ENCODE results near the gene UBQLNL. TPM values are rescaled to one million over a fixed set of nuclear protein-coding genes. Genes with fewer than 3 reads are reported as not detected.

UBQLNL gene
- polyA plus RNA-seq, 1 of the 3 experiments (the other 2 are of a cell fraction), result 0.03 TPM

DNA sequence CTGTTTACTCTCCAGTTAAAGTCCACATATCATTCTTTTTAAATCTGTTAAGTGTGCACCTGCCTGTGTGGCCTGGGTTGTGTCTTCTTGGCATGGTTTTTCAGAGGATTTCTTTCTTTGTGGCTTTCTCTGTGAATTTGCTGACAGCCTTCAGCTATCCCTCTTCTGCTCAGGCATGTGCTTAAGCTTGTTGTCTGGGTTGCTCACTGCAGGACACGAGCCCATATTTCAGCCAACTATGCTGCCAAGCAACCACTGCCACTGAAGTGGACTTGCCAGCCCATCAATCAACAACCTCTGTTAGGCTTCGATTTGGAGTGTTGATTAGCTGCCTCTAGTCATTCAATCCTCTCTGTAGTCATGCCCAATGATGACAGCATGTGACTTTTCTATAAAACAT, 49.0 kb downstream of the UBQLNL start:
- CTCF ChIA-PET, result interaction anchor here (1.0 kb wide), 1 partner anchor 494 kb away, joined by 3 read pairs; no protein-coding TSS in a partner anchor
- H3K79me2 ChIP-seq (ENCODE audit: insufficient read depth), result no peaks in the 10 kb centered on the region
- no peaks in the 10 kb centered on the region for H4K20me1 ChIP-seq (ENCODE audit: insufficient read depth)
- H3K9me3 ChIP-seq, result no peaks in the 10 kb centered on the region
- DNase-seq, result no peak
- POLR2A ChIA-PET, result no interaction called here
- TF ChIP-seq, protein P1, sequence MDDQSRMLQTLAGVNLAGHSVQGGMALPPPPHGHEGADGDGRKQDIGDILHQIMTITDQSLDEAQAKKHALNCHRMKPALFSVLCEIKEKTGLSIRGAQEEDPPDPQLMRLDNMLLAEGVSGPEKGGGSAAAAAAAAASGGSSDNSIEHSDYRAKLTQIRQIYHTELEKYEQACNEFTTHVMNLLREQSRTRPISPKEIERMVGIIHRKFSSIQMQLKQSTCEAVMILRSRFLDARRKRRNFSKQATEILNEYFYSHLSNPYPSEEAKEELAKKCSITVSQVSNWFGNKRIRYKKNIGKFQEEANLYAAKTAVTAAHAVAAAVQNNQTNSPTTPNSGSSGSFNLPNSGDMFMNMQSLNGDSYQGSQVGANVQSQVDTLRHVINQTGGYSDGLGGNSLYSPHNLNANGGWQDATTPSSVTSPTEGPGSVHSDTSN (IDR thresholded peaks at IDR 0.05), result no peak
- TF ChIP-seq, protein P2, sequence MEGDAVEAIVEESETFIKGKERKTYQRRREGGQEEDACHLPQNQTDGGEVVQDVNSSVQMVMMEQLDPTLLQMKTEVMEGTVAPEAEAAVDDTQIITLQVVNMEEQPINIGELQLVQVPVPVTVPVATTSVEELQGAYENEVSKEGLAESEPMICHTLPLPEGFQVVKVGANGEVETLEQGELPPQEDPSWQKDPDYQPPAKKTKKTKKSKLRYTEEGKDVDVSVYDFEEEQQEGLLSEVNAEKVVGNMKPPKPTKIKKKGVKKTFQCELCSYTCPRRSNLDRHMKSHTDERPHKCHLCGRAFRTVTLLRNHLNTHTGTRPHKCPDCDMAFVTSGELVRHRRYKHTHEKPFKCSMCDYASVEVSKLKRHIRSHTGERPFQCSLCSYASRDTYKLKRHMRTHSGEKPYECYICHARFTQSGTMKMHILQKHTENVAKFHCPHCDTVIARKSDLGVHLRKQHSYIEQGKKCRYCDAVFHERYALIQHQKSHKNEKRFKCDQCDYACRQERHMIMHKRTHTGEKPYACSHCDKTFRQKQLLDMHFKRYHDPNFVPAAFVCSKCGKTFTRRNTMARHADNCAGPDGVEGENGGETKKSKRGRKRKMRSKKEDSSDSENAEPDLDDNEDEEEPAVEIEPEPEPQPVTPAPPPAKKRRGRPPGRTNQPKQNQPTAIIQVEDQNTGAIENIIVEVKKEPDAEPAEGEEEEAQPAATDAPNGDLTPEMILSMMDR (IDR thresholded peaks at IDR 0.05), result no peak
- TF ChIP-seq GATA2 (CRISPR knock-in tag; IDR thresholded peaks at IDR 0.05) (no peak), FOXJ3 (CRISPR knock-in tag; IDR thresholded peaks at IDR 0.05) (no peak), GABPA (IDR thresholded peaks at IDR 0.05; ENCODE audit: low read depth) (no peak), RFX5 (IDR thresholded peaks at IDR 0.05; ENCODE audit: low read length) (no peak), SIN3A (IDR thresholded peaks at IDR 0.05; ENCODE audit: borderline replicate concordance, low read depth, low read length) (no peak), MEF2A (IDR thresholded peaks at IDR 0.05; ENCODE audit: borderline replicate concordance, low read depth) (no peak), JUND (IDR thresholded peaks at IDR 0.05) (no peak), EZH2phosphoT487 (IDR thresholded peaks at IDR 0.05; ENCODE audit: borderline replicate concordance, low read depth) (no peak), FOXM1 (IDR thresholded peaks at IDR 0.05; ENCODE audit: low read depth) (no peak), RAD21 (IDR thresholded peaks at IDR 0.05; ENCODE audit: low read length) (no peak), NRF1 (IDR thresholded peaks at IDR 0.05; ENCODE audit: low read depth, low read length) (no peak), FOSL2 (IDR thresholded peaks at IDR 0.05; ENCODE audit: borderline replicate concordance, low read depth) (no peak), TEAD4 (IDR thresholded peaks at IDR 0.05; ENCODE audit: borderline replicate concordance, insufficient read depth) (no peak), RXRA (IDR thresholded peaks at IDR 0.05; ENCODE audit: borderline replicate concordance, low read depth) (no peak), NFIC (IDR thresholded peaks at IDR 0.05; ENCODE audit: borderline replicate concordance) (no peak)
- TF ChIP-seq, protein P3, sequence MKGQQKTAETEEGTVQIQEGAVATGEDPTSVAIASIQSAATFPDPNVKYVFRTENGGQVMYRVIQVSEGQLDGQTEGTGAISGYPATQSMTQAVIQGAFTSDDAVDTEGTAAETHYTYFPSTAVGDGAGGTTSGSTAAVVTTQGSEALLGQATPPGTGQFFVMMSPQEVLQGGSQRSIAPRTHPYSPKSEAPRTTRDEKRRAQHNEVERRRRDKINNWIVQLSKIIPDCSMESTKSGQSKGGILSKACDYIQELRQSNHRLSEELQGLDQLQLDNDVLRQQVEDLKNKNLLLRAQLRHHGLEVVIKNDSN (IDR thresholded peaks at IDR 0.05; ENCODE audit: borderline replicate concordance, low read depth), result no peak
- TF ChIP-seq, protein P4, sequence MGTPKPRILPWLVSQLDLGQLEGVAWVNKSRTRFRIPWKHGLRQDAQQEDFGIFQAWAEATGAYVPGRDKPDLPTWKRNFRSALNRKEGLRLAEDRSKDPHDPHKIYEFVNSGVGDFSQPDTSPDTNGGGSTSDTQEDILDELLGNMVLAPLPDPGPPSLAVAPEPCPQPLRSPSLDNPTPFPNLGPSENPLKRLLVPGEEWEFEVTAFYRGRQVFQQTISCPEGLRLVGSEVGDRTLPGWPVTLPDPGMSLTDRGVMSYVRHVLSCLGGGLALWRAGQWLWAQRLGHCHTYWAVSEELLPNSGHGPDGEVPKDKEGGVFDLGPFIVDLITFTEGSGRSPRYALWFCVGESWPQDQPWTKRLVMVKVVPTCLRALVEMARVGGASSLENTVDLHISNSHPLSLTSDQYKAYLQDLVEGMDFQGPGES (IDR thresholded peaks at IDR 0.05; ENCODE audit: low read depth, low read length), result no peak
- TF ChIP-seq, protein P5, sequence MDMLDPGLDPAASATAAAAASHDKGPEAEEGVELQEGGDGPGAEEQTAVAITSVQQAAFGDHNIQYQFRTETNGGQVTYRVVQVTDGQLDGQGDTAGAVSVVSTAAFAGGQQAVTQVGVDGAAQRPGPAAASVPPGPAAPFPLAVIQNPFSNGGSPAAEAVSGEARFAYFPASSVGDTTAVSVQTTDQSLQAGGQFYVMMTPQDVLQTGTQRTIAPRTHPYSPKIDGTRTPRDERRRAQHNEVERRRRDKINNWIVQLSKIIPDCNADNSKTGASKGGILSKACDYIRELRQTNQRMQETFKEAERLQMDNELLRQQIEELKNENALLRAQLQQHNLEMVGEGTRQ (IDR thresholded peaks at IDR 0.05; ENCODE audit: borderline replicate concordance, low read depth, low read length), result no peak
- H3K4me1 ChIP-seq (ENCODE audit: control insufficient read depth in 1 of 2, insufficient read depth in 2 of 2, low read depth in 1 of 2, low read length in 1 of 2), result no peaks in the 10 kb centered on the region
- H3K4me2 ChIP-seq, result no peak overlapping the region
- H3K36me3 ChIP-seq (replicated peaks in 1 of 2; ENCODE audit: control insufficient read depth in 1 of 2, insufficient read depth in 2 of 2, low read length in 1 of 2), result no peaks in the 10 kb centered on the region
- no peak overlapping the region for H3K27ac ChIP-seq (ENCODE audit: low read depth in 2 of 2, low read length in 1 of 2)
- 7% methylated on average over 2 of the region's 2 CpGs for WGBS (ENCODE audit: low lambda C conversion rate)
- no peaks in the 10 kb centered on the region for H3K9me2 ChIP-seq
- no peak overlapping the region for H3K9ac ChIP-seq
- no peaks in the 10 kb centered on the region for H3F3A ChIP-seq (replicated peaks; ENCODE audit: insufficient read depth)
- H3K4me3 ChIP-seq (ENCODE audit: low read depth in 2 of 2, low read length in 1 of 2), result no peak overlapping the region
- H3K27me3 ChIP-seq (ENCODE audit: insufficient read depth), result no peaks in the 10 kb centered on the region; the same call in 1 of the 2 replicates
- no peak overlapping the region for H2AFZ ChIP-seq (ENCODE audit: low read depth)

Other genes starting within 250 kb of the UBQLNL start
- gene HBE1, start 246.8 kb downstream of the UBQLNL start, polyA plus RNA-seq (2012; rRNA removed), result 2.4 TPM in 2 replicates
- 0.07 and 0.29 TPM in 2 replicates for gene OR51B4, start 214.8 kb downstream of the UBQLNL start, polyA plus RNA-seq (2012; rRNA removed)
- not detected in 2 replicates for gene OR51B2, start 192.4 kb downstream of the UBQLNL start, polyA plus RNA-seq (2012; rRNA removed)
- 0.15 and 0.29 TPM in 2 replicates for gene OR51B5, start 173.2 kb downstream of the UBQLNL start, polyA plus RNA-seq (2012; rRNA removed)
- gene OR51B6, start 165.2 kb downstream of the UBQLNL start, polyA plus RNA-seq (2012; rRNA removed), result not detected in 2 replicates
- gene OR51M1, start 132.9 kb downstream of the UBQLNL start, polyA plus RNA-seq (2012; rRNA removed), result not detected in 2 replicates
- not detected in 2 replicates for gene OR51Q1, start 94.6 kb downstream of the UBQLNL start, polyA plus RNA-seq (2012; rRNA removed)
- gene OR51I1, start 75.2 kb downstream of the UBQLNL start, polyA plus RNA-seq (2012; rRNA removed), result 0.08 TPM in 1 of 2 replicates, not detected in the other
- not detected in 2 replicates for gene OR51I2, start 67.4 kb downstream of the UBQLNL start, polyA plus RNA-seq (2012; rRNA removed)
- not detected in 2 replicates for gene OR52D1, start 28.0 kb downstream of the UBQLNL start, polyA plus RNA-seq (2012; rRNA removed)
- gene UBQLN3, start 6.7 kb downstream of the UBQLNL start, polyA plus RNA-seq (2012; rRNA removed), result not detected in 2 replicates
- not detected in 2 replicates for gene OR52H1, start 31.8 kb upstream of the UBQLNL start, polyA plus RNA-seq (2012; rRNA removed)
- gene OR52B6, start 64.2 kb upstream of the UBQLNL start, polyA plus RNA-seq (2012; rRNA removed), result not detected in 2 replicates
- 0.46 and 0.94 TPM in 2 replicates for gene TRIM6, start 79.9 kb upstream of the UBQLNL start, polyA plus RNA-seq (2012; rRNA removed)
- 3.2 and 4.6 TPM in 2 replicates for gene TRIM34, start 108.3 kb upstream of the UBQLNL start, polyA plus RNA-seq (2012; rRNA removed)
- 22.9 and 29.4 TPM in 2 replicates for gene TRIM5, start 168.4 kb upstream of the UBQLNL start, polyA plus RNA-seq (2012; rRNA removed)
- gene TRIM22, start 173.1 kb upstream of the UBQLNL start, polyA plus RNA-seq (2012; rRNA removed), result 47.1 and 80.4 TPM in 2 replicates
- not detected in 2 replicates for gene OR56B1, start 219.7 kb upstream of the UBQLNL start, polyA plus RNA-seq (2012; rRNA removed)
- gene OR52N4, start 237.5 kb upstream of the UBQLNL start, polyA plus RNA-seq (2012; rRNA removed), result 0.10 TPM in 1 of 2 replicates, not detected in the other

Data from SK-N-SH (cell line).